Activated gamma-delta T cell treated with anti-CD3 and anti-CD28 coated beads, Interleukin-2, amount 50 U/mL, for 16 hours (primary cell): ENCODE data around the gene GYG1.

Source experiments
- DNase-seq: peaks from one replicate; pipeline ENCODE4 v3.0.0-alpha.2; 2020; ENCODE audit warnings: low read depth

GYG1 gene

DNA sequence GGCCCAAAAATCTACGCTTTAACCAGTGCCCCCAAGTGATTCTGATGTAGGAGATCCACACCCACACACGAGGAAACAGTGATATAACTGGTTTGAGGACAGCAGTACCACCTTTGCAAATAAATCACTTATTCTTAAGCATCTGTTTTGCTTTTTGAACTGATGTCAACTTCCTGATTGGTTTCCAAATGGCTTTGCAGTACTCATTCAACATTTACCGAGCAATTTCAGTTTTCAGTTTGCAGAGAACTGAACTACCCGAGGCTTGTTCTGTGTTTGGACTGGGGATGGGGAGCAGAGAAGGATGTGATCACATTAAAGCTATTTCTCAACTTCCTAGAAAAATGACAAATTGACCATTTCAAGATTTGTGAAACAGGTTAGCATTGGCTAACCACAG is 1.1 kb upstream of the GYG1 start:
- no peak for DNase-seq

DNA sequence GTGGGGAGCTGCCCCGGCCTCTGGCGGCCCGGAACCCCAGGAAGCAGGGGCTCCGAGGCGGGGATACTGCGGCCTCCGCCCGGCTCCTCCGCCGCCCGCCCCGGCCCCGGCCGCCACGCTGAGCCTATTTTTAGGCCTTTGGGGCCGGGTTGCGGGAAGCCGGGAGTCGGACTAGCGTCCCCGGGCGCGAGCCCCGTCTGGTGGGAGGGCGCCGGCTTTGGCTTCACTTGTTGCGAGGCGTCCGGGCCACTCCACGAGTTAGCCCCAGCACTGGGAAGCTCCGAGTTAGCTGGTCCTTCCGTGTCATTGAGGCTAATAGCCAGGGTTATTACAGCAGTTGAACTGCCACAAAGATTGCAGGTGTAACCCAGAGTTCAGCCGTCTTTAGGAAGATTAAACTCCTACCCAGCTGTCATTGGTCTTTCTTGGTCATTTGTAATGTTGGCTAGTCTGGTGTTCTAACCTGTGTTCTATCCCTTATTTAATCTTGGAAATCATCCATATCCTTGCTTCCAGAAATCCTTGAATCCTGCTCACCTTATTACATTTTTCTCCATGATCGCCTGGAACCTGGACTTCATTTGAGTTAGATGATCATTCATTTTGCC is 791 bp downstream of the GYG1 start:
- DNase-seq: peak; percentile 5

DNA sequence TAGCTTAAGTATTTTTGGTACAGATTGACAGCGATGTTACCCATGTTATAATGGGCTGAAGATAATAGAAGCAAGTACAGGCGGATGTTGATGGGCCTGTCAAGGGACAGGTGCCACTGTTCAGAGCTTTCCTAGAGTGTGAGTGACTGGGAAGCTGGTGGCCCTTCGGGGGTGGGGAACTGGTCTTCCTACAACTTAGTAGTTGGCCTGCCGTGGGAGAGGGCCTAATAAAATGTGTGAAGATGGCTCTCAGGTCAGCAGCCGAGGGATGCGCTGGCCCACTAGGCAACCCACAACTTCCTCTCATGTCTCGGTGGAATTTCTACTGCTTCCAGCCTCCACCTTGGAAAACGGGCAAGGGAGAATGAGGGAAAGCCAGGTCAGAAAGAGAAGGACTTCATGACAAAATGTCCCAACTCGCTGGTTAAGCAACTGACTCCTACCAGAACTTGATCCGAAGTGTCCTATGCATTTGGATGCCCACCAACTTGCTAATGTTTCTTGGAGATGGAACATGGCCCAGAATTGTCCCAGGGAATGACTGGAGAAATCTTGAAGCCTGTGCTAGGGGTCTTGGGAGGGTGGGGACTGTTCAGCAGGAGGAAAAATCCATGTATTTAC is 1.4 kb downstream of the GYG1 start:
- no peak for DNase-seq

DNA sequence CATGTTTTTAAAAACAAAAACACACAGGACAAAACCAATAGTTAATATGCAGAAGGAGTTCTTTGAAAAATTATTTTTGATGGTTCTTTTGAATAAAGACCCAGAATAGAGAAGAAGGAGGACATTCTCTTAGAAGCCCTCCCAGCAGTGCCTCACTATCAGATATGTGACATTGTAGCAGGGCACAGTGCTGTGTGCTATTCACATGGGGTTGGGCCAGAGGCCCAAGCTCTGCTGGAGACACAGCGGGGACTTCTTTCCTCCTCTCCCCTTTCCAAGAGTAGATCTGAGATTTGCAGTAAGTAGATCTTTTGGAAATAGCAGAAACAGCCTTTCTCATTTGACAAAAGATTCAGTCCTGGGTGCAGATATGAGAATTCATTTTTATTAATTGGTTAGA is 6.3 kb downstream of the GYG1 start:
- no peak for DNase-seq

DNA sequence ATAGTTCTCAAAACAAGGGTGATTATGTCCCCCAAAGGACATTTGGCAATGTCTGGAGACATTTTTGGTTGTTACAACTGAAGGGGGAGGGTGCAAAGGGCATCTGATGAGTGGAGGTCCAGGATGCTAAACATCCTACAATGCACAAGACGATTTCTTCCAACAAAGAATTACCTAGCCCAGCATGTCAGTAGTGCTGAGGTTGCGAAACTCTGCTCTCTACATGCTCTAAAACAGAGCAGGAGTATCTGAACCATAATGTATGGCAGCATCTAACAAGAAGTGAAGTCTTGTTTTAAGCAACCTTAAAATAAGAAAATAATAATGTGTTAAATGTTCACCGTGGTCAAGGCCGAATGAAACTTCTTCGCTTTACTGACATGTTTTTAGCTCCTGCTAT is 7.0 kb downstream of the GYG1 start:
- no peak for DNase-seq

DNA sequence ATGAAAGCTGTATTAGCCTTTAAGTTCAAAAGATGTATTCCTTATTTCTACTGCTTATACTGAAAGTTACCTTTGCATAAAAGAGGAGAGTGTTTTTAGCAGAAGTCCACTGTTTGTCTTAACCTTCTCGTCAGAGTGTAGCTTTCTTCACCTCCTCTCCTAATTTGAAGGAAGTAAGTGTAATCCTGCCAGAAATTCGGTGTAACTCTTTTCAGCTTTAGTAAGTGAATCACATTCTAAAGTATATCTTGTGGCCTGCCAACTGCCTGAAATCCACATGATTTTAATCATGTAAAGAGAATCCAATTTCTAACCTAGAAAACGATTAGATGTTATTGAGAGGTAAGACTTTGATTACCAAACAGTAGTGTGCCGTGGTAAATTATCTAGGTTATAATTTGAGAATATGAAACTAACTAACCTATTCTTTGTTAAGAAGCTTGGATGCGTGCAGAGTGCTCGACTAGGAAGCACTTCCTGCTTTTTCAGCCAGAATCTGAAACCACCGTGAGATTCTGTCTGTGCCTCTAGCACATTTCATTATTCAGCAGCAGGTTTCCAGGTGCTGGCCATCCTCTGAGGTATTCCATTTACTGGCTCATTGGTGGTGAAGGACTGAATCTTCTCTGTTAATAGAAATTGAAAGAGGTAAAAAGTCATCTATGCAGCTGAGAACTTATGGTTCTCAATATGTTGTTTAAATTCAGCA is 7.5 kb downstream of the GYG1 start:
- no peak for DNase-seq

DNA sequence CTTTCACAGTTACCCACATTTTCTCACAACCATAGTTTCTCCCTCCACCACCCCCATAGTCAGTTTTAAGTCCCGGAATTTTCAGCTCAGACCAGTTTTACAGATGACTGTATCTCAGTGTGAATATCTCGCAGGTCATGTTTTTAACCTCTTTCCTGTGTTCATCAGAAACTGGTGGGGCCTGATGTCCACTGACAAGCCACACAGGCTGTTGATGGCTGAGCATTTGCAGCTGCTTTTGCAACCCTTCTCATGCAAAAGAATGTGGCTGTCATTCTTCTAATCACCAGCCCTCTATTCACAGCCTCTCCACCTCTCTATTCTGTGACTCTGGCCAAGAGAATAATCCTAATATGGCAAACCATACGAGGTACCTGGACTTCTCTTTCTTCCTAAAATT is 8.5 kb downstream of the GYG1 start:
- no peak for DNase-seq

DNA sequence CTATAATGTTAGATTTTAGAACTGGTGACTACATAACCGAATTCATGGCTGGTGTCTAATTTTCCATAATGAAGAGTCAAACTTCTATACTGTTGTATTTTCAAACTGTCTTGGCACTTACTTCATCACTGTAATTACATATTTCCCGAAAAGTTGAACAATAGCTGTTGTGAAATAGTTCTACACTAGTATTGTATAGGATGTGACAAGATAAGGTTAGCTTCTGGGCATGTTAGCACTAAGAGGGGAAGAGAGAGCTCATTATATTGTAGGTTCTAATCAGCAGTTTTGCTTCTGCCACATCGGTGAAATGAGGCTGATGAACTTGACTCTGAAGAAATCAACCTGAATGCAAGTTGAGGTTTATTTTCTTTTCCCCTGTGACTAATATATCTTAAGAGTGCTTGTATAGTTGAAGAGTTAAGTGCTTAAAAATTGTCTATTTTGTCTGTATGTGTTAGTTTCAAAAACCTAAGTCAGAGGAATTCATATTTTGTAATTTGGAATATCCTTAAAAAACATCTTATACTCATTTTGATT is 8.9 kb downstream of the GYG1 start:
- DNase-seq: no peak

DNA sequence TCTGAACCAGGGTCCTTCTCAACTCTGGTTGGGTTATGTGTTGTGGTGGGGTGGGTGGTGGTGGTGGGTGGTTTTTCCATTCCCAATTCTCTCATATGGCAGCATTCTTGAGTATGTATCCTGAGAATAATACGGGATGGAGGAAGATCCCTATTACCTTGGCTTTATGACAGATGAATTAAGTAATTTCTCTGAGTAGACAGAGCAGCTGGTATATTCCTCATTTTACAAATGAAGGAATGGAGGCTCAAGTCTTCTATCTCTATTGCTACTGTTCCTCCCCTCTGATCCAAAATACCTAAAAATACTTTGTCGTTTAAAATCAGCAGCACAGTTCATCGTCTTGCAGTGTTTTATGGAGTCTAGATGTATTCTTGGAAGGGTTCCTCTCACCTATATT is 10.4 kb downstream of the GYG1 start:
- DNase-seq: no peak

DNA sequence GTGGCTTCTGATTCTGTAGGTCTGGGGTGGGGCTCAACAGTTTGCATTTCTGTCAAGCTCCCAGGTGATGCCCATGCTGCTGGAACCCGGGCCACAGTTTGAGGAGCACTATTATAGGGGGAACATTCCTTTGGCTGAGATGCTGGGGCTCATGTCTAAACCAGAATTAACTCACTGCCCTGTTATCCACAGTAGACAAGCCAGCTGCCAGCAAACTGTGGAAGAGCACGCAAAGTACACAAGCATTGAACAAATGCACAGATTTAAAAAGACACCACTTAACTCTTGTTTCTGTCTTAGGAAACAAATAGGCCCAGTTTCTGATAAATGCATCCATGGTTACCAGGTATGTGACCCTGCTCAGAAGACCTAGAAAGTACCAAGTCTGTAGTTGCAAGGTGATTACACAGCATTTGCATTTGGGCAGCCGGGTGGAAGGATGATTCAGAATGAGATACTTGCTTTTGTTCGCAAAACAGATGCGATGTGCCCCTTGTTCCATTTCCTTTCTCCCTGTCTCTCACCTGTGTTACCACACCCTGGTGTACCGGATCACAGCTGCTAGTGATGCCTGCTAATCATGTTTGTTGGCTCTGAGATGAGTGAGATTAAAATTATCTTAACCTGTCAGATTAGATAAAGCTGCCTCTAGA is 12.4 kb downstream of the GYG1 start:
- peak; percentile 7 for DNase-seq

DNA sequence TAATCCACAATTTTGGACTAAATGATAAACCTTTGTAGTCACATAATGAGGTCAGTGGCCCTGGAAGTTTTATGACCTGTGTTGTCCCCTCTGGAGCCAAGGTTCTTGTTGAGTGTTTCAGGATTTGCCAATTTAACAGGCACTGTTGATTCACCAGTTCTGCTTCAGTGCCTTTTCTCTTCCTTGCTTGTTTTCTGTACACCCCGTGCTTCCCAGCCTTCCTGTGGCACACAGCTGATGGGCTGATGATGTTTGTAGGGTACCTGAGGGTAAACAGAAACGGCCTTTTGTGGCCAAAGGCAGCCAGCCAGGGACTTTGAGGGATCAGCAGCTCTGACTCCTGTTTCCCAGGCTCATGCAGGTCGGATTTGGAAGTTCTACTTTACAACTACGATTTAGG is 13.3 kb downstream of the GYG1 start:
- no peak for DNase-seq

DNA sequence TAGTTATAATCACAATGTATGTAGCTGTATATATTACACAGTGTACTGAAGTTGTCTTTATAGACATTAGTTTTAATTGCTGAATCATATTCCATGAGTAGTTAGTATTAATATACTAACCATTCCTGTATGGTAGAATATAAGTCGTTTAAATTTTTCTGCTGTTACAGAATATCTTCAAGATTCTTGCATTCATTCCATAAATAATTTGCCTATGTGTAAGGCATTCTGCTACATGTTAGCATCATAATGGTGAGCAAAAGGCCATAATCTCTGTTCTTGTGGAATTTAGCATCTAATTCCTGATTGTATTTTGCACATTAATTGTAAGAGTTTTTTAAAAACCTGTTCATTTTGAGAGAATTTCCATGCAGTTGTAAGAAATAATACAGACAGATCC is 14.1 kb downstream of the GYG1 start:
- DNase-seq: no peak

DNA sequence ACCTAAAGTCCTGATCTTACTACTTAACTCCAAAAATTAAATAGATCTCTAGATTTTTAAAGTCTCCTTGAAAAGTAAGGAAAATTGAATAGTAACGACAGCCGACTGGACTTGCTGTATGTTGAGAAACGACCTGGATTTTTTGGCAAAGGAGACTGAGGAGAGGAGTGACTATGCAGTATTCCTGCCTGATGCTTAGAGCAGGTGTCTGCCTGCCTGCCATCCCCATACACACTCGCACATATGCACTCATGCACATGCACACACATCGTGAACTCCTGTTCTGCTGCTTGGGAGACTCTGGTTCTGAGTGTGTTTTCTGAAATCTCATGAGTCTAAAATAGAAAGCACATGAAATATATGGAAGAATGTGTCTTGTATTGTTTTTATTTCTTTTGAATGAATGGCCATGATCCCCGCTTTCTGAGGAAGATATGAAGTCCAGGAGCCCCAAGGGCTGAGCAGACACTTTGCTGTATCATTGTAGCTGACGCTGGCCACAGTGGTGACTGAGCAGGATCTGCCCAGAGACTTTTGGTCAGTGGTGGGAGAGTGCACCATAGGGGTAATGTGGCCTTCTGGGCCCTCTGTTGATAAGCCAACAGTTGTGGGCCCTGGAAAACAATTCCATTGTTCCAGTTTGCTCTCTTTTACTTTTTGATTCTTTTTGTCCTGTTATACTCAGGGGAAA is 16.4 kb downstream of the GYG1 start:
- no peak for DNase-seq

DNA sequence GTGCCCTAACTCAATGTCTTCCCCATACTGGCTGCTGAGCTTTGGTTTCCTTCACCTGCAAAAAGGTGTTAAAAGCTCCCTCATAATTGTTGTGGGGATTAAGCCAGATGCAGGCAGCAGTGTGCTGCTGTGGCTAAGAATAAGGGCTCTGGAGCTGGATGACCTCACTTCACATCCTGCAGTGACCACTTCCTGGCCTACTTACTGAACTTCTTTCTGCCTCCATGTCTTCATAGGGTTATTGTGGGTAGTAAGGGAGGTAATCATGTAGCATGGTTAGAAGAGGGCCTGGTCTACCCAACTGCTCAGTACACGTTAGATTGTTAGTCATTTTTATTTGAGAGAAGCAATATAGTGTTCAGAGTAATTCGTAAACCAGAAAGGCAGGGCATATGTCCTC is 18.4 kb downstream of the GYG1 start:
- DNase-seq: peak; percentile 29

DNA sequence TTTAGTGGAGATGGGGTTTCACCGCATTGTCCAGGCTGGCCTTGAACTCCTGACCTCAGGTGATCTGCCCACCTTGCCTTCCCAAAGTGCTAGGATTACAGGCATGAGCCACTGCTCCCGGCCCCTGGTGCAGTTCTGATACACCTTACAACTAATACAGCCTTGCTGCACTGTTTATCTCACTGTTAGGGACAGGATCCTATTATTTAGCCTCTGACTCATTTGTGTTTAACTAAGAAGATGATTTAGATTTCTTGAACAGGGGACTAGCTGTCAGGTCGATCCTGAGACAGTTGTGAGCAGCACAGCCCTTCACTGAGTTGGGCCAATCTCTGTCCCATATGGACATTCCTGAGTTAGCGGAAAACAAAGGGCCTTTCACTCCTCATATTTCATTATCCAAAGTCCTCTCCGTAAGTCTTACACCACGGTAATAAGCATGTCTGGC is 19.2 kb downstream of the GYG1 start:
- no peak for DNase-seq

DNA sequence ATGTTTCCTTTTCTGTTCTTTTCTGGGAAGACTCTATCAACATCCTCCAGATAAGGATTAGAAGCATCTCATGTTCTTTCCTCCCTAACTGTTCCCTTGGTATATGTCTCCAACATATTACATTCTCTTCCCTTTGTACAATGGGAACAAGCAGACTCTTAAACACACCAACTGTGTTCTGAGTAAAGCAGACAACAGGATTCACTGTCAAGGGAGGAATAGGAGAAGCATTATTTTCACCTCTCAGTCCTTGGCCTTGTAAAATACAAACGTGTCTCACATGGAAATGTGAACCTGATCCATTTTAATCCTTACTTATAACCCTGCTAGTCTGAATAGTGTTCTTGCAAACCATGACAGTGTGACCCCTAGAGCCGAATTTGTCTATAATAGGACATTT is 19.6 kb downstream of the GYG1 start:
- no peak for DNase-seq

DNA sequence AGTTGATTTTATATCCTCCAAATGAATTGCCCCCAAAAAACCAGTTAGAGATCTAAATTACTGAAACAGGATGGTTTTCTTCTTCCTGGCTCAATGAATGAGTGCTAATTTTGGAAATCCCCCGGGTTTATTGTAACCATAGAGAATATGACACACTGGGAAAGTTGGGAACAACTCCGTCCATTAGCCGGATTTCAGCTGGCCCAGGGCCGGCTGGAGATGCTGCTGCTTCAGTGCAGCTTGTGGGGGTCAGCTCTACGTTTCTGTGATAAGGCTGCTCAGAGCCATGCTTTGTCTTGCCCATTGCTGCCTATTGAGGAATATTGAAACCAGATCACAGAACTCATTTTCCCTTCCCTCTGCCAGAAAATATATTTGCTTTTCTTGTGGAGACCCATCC is 20.3 kb downstream of the GYG1 start:
- no peak for DNase-seq

DNA sequence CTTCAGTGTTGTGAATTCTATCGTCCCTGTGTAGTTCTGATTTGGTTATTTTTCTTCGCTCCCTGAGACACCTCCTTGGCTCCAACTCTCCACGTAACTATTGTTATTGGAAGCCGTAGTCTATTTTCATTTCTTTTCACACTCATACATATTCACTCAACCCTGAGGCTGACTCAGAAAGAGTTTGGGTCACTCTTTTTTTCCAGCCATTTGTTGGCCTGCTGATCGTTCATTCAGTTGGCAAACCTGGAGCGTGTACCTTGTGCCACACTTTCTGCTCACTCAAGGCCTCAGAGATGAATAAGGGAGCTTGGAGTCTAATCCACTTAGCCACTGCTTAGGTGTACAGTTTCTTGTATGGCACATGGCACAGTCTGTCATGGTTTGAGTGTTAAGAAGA is 22.4 kb downstream of the GYG1 start:
- no peak for DNase-seq

DNA sequence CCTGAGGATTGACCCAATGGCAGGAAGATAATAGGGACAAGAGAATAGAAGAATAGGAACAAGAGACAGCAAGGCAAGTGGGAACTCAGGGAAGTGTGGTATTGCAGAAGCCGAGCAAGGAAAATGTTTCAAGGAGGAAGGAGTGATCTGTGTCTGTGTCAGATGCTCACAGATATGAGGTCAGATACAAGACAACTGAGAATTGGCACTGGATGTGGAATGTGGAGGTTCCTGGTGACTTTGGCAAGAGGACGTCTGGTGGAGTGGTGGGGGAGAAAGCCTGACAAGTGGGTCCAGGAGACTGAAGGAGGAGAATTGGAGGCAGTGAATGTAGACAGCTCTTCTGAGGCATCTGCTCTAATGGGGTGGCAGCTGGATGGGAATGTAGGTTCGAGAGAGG is 24.1 kb downstream of the GYG1 start:
- no peak for DNase-seq

DNA sequence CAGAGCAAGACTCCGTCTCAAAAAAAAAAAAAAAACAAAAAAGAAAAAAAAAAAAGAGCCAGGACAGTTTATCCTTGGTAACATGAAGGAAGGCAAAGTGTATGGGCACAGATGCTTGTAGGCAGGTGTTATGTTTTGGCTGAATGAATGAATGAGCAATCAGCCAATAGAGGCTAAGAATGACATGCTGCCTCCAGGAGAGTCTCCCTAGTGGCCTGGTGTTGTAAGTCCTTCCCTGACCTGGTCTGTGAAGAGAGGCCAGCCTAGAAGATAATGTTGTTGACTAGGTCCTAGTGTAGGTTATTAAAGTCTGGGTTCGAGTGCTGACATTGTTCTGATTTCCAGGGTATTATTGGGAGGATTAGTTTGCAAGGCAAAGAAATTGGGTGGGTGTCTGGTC is 24.9 kb downstream of the GYG1 start:
- DNase-seq: no peak

DNA sequence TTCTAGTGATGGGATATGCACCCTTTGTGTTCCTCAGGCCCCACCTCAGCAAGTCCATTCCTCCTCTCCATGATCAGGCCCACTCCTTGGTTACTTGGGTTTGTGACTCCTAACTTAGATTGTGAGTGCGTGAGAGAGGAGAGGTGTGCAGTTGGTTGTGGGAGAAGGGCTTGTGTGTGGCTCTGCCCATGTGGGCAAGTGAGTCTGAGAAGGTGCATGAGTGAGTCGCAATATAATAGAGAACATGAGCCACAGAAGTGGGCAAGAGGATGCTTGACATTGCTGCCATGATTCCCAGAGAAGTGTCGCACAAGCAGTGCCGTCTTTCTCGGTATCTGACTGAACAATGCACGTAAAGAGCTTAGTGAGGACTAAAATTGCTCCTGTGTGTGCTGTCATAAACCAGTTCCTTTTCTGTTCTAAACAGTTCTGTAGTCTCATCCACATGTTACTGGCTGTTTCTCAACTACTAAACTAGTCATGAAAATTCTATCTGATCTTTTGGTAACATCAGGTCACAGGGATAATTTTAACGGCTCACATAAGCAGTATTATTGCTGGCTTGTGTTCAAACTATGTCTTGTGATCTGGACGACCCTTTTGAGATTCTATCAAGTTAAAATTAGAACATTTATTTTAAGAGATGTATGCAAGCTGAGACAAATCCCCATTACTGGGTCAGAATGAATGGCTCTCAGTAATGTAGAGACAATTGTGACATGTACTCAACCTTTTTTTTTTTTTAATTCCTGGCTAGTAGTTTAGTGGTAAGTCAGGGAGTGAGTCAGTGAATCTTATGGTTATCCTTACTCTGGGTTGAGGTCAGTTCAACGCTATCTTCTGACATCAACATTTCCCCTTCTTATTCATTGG is 25.6 kb downstream of the GYG1 start:
- DNase-seq: no peak
